K562 (cell line): ENCODE measurements around the gene AP1M1. TPM values are rescaled to one million over a fixed set of nuclear protein-coding genes. Genes with fewer than 3 reads are reported as not detected.

ENCODE experiments used
- ATAC-seq: fragments of 200-7000 bp; cut with Tn5 transposase; 3 replicates; pipeline ENCODE4 v1.9.1; 2020; ENCODE audit warnings: moderate library complexity
- BruUV-seq: library from RNA; stranded (reverse); fragments of 400-500 nt; replicated peaks from 2 replicates; lab custom pipeline; 2021; lab: Mats Ljungman, UMichigan
- CTCF ChIA-PET: fragments of 300-600 bp; formaldehyde crosslinking; extraction: SDS; loops from one replicate; lab custom pipeline; 2021; ENCODE audit warnings: low intra/inter-chr PET ratio; lab: Yijun Ruan, JAX
- POLR2A ChIA-PET: fragments of 300-600, 350-650 bp; sonication (Branson Sonifier 250); formaldehyde crosslinking; extraction: SDS; loops from one replicate; lab custom pipeline; 2021; ENCODE audit warnings: antibody characterized with exemption, inconsistent platforms; lab: Yijun Ruan, JAX
- DNase-seq, 4 experiments: peaks; one replicate each; pipeline versions ENCODE4 v3.0.0 to v3.0.0-alpha.2; 2011 to 2018; ENCODE audit warnings: low spot score in 3 of 4, mixed read lengths in 3 of 4; ENCODE audit errors: extremely low read depth in 1 of 4
- FAIRE-seq: peaks from 2 replicates; lab custom pipeline; 2011; peaks lifted over from hg19 to GRCh38; lab: Jason Lieb, UNC
- H2AFZ ChIP-seq: 2 replicates; pipeline ENCODE4 v1.6.0; 2011; ENCODE audit warnings: low read depth, low read length, control low read depth, inconsistent platforms
- H3K27ac ChIP-seq: fragments of 200-600 bp; 3 replicates; pipeline ENCODE4 v1.8.0; 2011; ENCODE audit warnings: low read depth, mild to moderate bottlenecking, control low read depth, inconsistent platforms, low read length, moderate library complexity, mixed read lengths; ENCODE audit errors: extremely low read depth
- H3K27me3 ChIP-seq, 2 experiments: fragments of 300-600 bp in 1 of 2; 2 replicates in 1 of 2; 3 replicates in 1 of 2; pipeline versions ENCODE4 v1.6.0 to v1.8.0; 2011; ENCODE audit warnings: inconsistent platforms in 2 of 2, low read length in 2 of 2, mild to moderate bottlenecking in 1 of 2, mixed read lengths in 1 of 2, moderate library complexity in 1 of 2; ENCODE audit not compliant: control insufficient read depth in 2 of 2, insufficient read depth in 2 of 2
- H3K36me3 ChIP-seq: fragments of 300-600 bp; 3 replicates; pipeline ENCODE4 v1.8.0; 2011; ENCODE audit warnings: mild to moderate bottlenecking, low read length, inconsistent platforms; ENCODE audit not compliant: control insufficient read depth, insufficient read depth
- H3K4me1 ChIP-seq, 2 experiments: fragments of 200-600 bp in 1 of 2; replicated peaks in 1 of 2; 2 replicates in 1 of 2; 3 replicates in 1 of 2; pipeline versions ENCODE4 v1.5.1 to v1.8.0; 2011; ENCODE audit warnings: inconsistent platforms in 2 of 2, low read length in 2 of 2, mild to moderate bottlenecking in 1 of 2, mixed read lengths in 1 of 2, moderate library complexity in 1 of 2; ENCODE audit not compliant: control insufficient read depth in 2 of 2, insufficient read depth in 2 of 2
- H3K4me2 ChIP-seq: 2 replicates; pipeline ENCODE4 v1.6.1; 2011; ENCODE audit warnings: low read length, control low read depth, inconsistent platforms, mixed read lengths; ENCODE audit not compliant: insufficient read depth
- H3K4me3 ChIP-seq: fragments of 200-600 bp; sonication (generic), shearing (Covaris generic); 2 replicates; pipeline ENCODE4 v1.5.1; 2016; ENCODE audit warnings: control low read depth, inconsistent platforms
- H3K79me2 ChIP-seq: fragments of 200-600 bp; 3 replicates; pipeline ENCODE4 v1.8.0; 2011; ENCODE audit warnings: low read length, inconsistent platforms; ENCODE audit not compliant: control insufficient read depth, insufficient read depth
- H3K9ac ChIP-seq, 2 experiments: 2 replicates each; pipeline versions ENCODE4 v1.6.0 to v1.6.1; 2011; ENCODE audit warnings: low read depth in 2 of 2, low read length in 2 of 2, control low read depth in 1 of 2, inconsistent platforms in 1 of 2, mild to moderate bottlenecking in 1 of 2, mixed read lengths in 1 of 2; ENCODE audit not compliant: insufficient read depth in 1 of 2
- H3K9me1 ChIP-seq: one replicate; pipeline ENCODE4 v1.6.0; 2011; ENCODE audit warnings: inconsistent platforms, mild to moderate bottlenecking, low read length, moderate library complexity; ENCODE audit not compliant: control insufficient read depth, insufficient read depth
- H3K9me3 ChIP-seq: replicated peaks from 2 replicates; pipeline ENCODE4 v1.5.1; 2011; ENCODE audit warnings: low read depth, low read length, inconsistent platforms; ENCODE audit not compliant: control insufficient read depth, insufficient read depth
- H4K20me1 ChIP-seq: replicated peaks from 2 replicates; pipeline ENCODE4 v1.6.1; 2011; ENCODE audit warnings: low read length, inconsistent platforms, mixed read lengths; ENCODE audit not compliant: control insufficient read depth, insufficient read depth
- PRDM10 ChIP-seq: fragments of 450-650 bp; IDR thresholded peaks from 2 replicates; pipeline ENCODE4 v1.6.1; 2018; ENCODE audit not compliant: partially characterized antibody
- ZNF584 ChIP-seq: fragments of 200-800 bp; sonication (Bioruptor generic); IDR thresholded peaks from 2 replicates; pipeline ENCODE4 v1.6.1; 2016; ENCODE audit warnings: low read depth, mild to moderate bottlenecking, missing genetic modification characterization, missing compliant biosample characterization
- WGBS: fragments of 100-300 bp; shearing (Covaris generic); methylation state at CpG from one replicate; pipeline ENCODE4 v1.1.6; 2016; ENCODE audit warnings: low coverage, mixed read lengths; ENCODE audit not compliant: insufficient coverage; ENCODE audit errors: missing lambda C conversion rate; 5-methylcytosine and 5-hydroxymethylcytosine counted together
- in situ Hi-C: fragments of 300-500 bp; cut with MboI; formaldehyde crosslinking; loops from 4 replicates; pipeline ENCODE4 v1.15.0; 2018; ENCODE audit warnings: inconsistent platforms, mixed read lengths
- intact Hi-C: fragments of 100-400 bp; cut with micrococcal nuclease; formaldehyde crosslinking; loops from 2 replicates; pipeline ENCODE4 v1.14.2; 2022
- polyA plus RNA-seq, 8 experiments: library from polyadenylated mRNA; depleted of rRNA in 4 of 8; stranded (reverse) in 5 of 8; unstranded in 3 of 8; fragments of >200 nt; fragmentation: Nextera tagmentation in 2 of 8; fragmentation: Illumina TruSeq in 1 of 8; extraction: Ambion mirVana in 2 of 8; extraction: Trizol in 1 of 8; gene quantifications; 2 replicates each; pipeline versions ENCODE4 v1.2.1 to v1.2.3, GENCODE V29; 2011 to 2014; ENCODE audit warnings: inconsistent platforms in 1 of 8, missing spikeins in 1 of 8
- total RNA-seq, 7 experiments: library from RNA; depleted of rRNA in 6 of 7; stranded (reverse); fragments of >200 nt in 6 of 7; fragmentation: Illumina TruSeq in 2 of 7; extraction: Trizol in 2 of 7; gene quantifications; 2 replicates each; pipeline versions ENCODE4 v1.2.1 to v1.2.3, GENCODE V29; 2011 to 2021; ENCODE audit warnings: low replicate concordance in 1 of 7

Gene AP1M1
- total and polyA plus RNA-seq, 9 of the 15 experiments (the other 6 are each of a cell fraction or from before 2014, with no cell fraction given): 0.87 to 56.2 (median 29.1) TPM

GRCh38 chr19:16156904-16157303 is 40.8 kb upstream of the AP1M1 start:
- Histone ChIP-seq H3K4me1 (peaks cover 13 to 15% of the 10 kb centered on the region in 2 experiments; a peak in 4 of 5 replicates), H3K79me2 (no peaks in the 10 kb centered on the region), H2AFZ (no peak overlapping the region), H4K20me1 (peaks cover 3% of the 10 kb centered on the region; the same call in 1 of the 2 replicates), H3K27ac (no peak overlapping the region), H3K9me3 (no peaks in the 10 kb centered on the region), H3K4me2 (no peak overlapping the region), H3K9me1 (no peaks in the 10 kb centered on the region), H3K9ac (no peak overlapping the region), H3K4me3 (no peak overlapping the region), H3K36me3 (no peaks in the 10 kb centered on the region), H3K27me3 (peaks cover 0 to 4% of the 10 kb centered on the region in 2 experiments; a peak in 1 of 5 replicates)
- no peak for DNase-seq
- no peak for ATAC-seq
- CTCF ChIA-PET: no interaction called here
- intact Hi-C loops (no loop called here), in situ Hi-C loops (no loop called here)
- no TSS peak for BruUV-seq
- no peak for FAIRE-seq
- 12% methylated on average over 4 of the region's 6 CpGs for WGBS
- POLR2A ChIA-PET: interaction anchor here (0.6 kb wide), 1 partner anchor 13 kb away, joined by 3 read pairs; the partner anchor contains the start of gene HSH2D
- TF ChIP-seq PRDM10: peak; percentile 87
- no peak for TF ChIP-seq ZNF584
- TF ChIP-seq, all 486 proteins: peak for 1
